Heart left ventricle (tissue), 13 donors: ENCODE results near the gene EML1.

Source experiments
- CTCF ChIP-seq, 12 donors: fragments of 200-600 bp; sonication (generic) in 4 of 12; IDR thresholded peaks; one replicate each; pipeline versions ENCODE4 v1.5.0 to v1.8.0; 2018 to 2022; ENCODE audit warnings: antibody characterized with exemption in 12 of 12, mild to moderate bottlenecking in 5 of 12
- POLR2A ChIP-seq, 2 donors: fragments of 450-650 bp; IDR thresholded peaks; one replicate each; pipeline ENCODE4 v1.6.1; 2017; ENCODE audit warnings: antibody characterized with exemption in 2 of 2, mild to moderate bottlenecking in 2 of 2, moderate library complexity in 2 of 2
- donor health status: ischemic (EF 13 %, LVEDD 7.1; RV severe dilation, severe dysfunction).
- donor health status: DM: no; HTN: yes; CAD: no.
- donor health status: DM: no; HTN: no; CAD: no.
- donor health status: ischemic (EF 25% LVEDD 6.9; RV normal size, moderate dysfunction).
- donor health status: ischemic (EF 25% LVEDD 5.7; RV mildly dilated, moderate dysfunction).
- donor health status: ischemic (EF 35%, LVEDD 5.7; RV mildly dilated, moderate dysfunction).
- donor health status: nonischemic (EF 11% LVEDD 7.7; RV severe dilation, severe dysfunction).
- donor health status: DM: yes; HTN: yes; CAD: no.
- donor health status: PGD.
- donor health status: ischemic (EF 29% LVEDD 5.4; RV normal size, mild dysfunction).
- donor health status: nonischemic (EF 23%, LVEDD 6.1; RV moderate dilation, normal function).

- TF ChIP-seq CTCF (IDR thresholded peaks at IDR 0.05) (no peak), POLR2A (IDR thresholded peaks at IDR 0.05) (no peak)
Measured at GRCh38 chr14:99921425-99921824, 128.2 kb downstream of the EML1 start.
